A549 treated with AZD2906 at 1 μM for 4 hours (cell line): ENCODE results near the gene ZNF177. TPM values are rescaled to one million over a fixed set of nuclear protein-coding genes. Genes with fewer than 3 reads are reported as not detected.

Experiments used
- total RNA-seq: library from RNA; stranded (reverse); fragments of 200-300 nt; extraction: Qiagen RNA extraction; gene quantifications from 5 replicates; pipeline ENCODE4 v1.2.3, GENCODE V29; 2022

The ZNF177 gene
- total RNA-seq, result 0.30 to 0.76 TPM (median 0.55 TPM) in 5 replicates

GRCh38 chr19:9362905-9363304 lies at the start of gene ZNF177:
Gene ZNF177 (plus strand): TSS chr19:9363013. CDS start chr19:9378312, 15,299 bp downstream.

GRCh38 chr19:9323919-9324583 lies 38.8 kb upstream of the ZNF177 start, which contains the start of gene ZNF559:
Gene ZNF559 (plus strand): TSS chr19:9324179. CDS start chr19:9338550, 14,371 bp downstream.

Other genes with a start within 250 kb of the ZNF177 start
- not detected in 5 replicates for gene OR7G1, start 247.2 kb upstream of the ZNF177 start, total RNA-seq
- gene OR7G3, start 236.1 kb upstream of the ZNF177 start, total RNA-seq, result not detected in 5 replicates
- 17.2 to 19.4 TPM (median 18.6 TPM) in 5 replicates for gene ZNF317, start 222.6 kb upstream of the ZNF177 start, total RNA-seq
- 0.02 TPM in 2 of 5 replicates, not detected in the others for gene OR7D2, start 184.0 kb upstream of the ZNF177 start, total RNA-seq
- 0.09 TPM in 1 of 5 replicates, not detected in the others for gene OR7D4, start 143.4 kb upstream of the ZNF177 start, total RNA-seq
- gene OR7E24, start 112.1 kb upstream of the ZNF177 start, total RNA-seq, result 0.06 TPM in 1 of 5 replicates, not detected in the others
- 0.79 to 2.3 TPM (median 1.1 TPM) in 5 replicates for gene ZNF699, start 53.2 kb upstream of the ZNF177 start, total RNA-seq
- gene ZNF559, start 38.8 kb upstream of the ZNF177 start, total RNA-seq, result 3.8 to 5.5 TPM (median 4.7 TPM) in 5 replicates
- 2.7 to 4.0 TPM (median 3.2 TPM) in 5 replicates for gene ZNF266, start 72.6 kb downstream of the ZNF177 start, total RNA-seq
- not detected in 5 replicates for gene ZNF560, start 135.6 kb downstream of the ZNF177 start, total RNA-seq
- gene ZNF426, start 175.6 kb downstream of the ZNF177 start, total RNA-seq, result 0.85 to 1.6 TPM (median 1.0 TPM) in 5 replicates
- gene ZNF121, start 221.5 kb downstream of the ZNF177 start, total RNA-seq, result 2.7 to 4.0 TPM (median 2.9 TPM) in 5 replicates